HCT116 (cell line): ENCODE measurements around the gene NTRK3. TPM values are rescaled to one million over a fixed set of nuclear protein-coding genes. Genes with fewer than 3 reads are reported as not detected.

Experiments
- ATAC-seq: fragments of 200-7000 bp; cut with Tn5 transposase; 2 replicates; pipeline ENCODE4 v1.9.1; 2020; ENCODE audit warnings: mild to moderate bottlenecking, moderate library complexity
- BruUV-seq: library from RNA; stranded (reverse); fragments of 400-500 nt; replicated peaks from 2 replicates; lab custom pipeline; 2021; lab: Mats Ljungman, UMichigan
- CTCF ChIA-PET: fragments of 300-600 bp; sonication (Branson Sonifier 250); formaldehyde crosslinking; loops from one replicate; lab custom pipeline; 2021; ENCODE audit warnings: antibody characterized with exemption; lab: Charles Lee
- POLR2A ChIA-PET: fragments of 300-600, 350-600 bp; sonication (Branson Sonifier 250); formaldehyde crosslinking; loops from one replicate; lab custom pipeline; 2021; ENCODE audit warnings: antibody characterized with exemption; lab: Charles Lee
- RAD21 ChIA-PET, 2 experiments: fragments of 300-600 bp; sonication (Branson Sonifier 250); formaldehyde crosslinking; loops; one replicate each; lab custom pipeline; 2023; ENCODE audit warnings: low total read pairs in 2 of 2; ENCODE audit not compliant: uncharacterized antibody in 2 of 2, unreplicated experiment in 2 of 2, low non-redundant PET in 1 of 2; lab: Charles Lee
- DNase-seq: peaks from one replicate; pipeline ENCODE4 v3.0.0-alpha.2; 2010; ENCODE audit warnings: low read depth, low spot score
- H2AFZ ChIP-seq: fragments of 200-600 bp; shearing (Covaris generic), sonication (generic); 2 replicates; pipeline ENCODE4 v1.6.1; 2017; ENCODE audit warnings: low read depth, mixed run types, mixed read lengths, antibody characterized with exemption, low read length; ENCODE audit not compliant: poor library complexity, severe bottlenecking
- H3K27ac ChIP-seq: 2 replicates; pipeline ENCODE4 v1.5.1; 2012; ENCODE audit warnings: low read depth, low read length
- H3K27me3 ChIP-seq: fragments of 200-600 bp; sonication (generic); 2 replicates; pipeline ENCODE4 v1.6.1; 2016; ENCODE audit warnings: mixed run types, low read length, mixed read lengths; ENCODE audit not compliant: insufficient read depth
- H3K36me3 ChIP-seq, 2 experiments: fragments of 200-500 bp in 1 of 2; fragments of 200-600 bp in 1 of 2; sonication (Bioruptor generic) in 1 of 2; sonication (generic) in 1 of 2; 2 replicates each; pipeline versions ENCODE4 v1.5.1 to v1.6.1; 2014 to 2016; ENCODE audit warnings: low read length in 2 of 2, inconsistent platforms in 1 of 2, mixed read lengths in 1 of 2, mixed run types in 1 of 2; ENCODE audit not compliant: insufficient read depth in 2 of 2, control insufficient read depth in 1 of 2
- H3K4me1 ChIP-seq, 2 experiments: fragments of 200-600 bp in 1 of 2; sonication (generic) in 1 of 2; 2 replicates each; pipeline versions ENCODE4 v1.5.1 to v1.6.1; 2012 to 2017; ENCODE audit warnings: low read length in 2 of 2, inconsistent platforms in 1 of 2, mild to moderate bottlenecking in 1 of 2, mixed read lengths in 1 of 2, mixed run types in 1 of 2, moderate library complexity in 1 of 2; ENCODE audit not compliant: insufficient read depth in 2 of 2, control insufficient read depth in 1 of 2
- H3K4me2 ChIP-seq: fragments of 200-600 bp; sonication (generic); 2 replicates; pipeline ENCODE4 v1.6.1; 2017; ENCODE audit warnings: mixed run types, low read length, mixed read lengths
- H3K4me3 ChIP-seq, 2 experiments: fragments of 200-600 bp in 1 of 2; sonication (generic) in 1 of 2; replicated peaks in 1 of 2; 2 replicates each; pipeline ENCODE4 v1.5.1; 2011 to 2016; ENCODE audit warnings: low read length in 2 of 2, control low read depth in 1 of 2, low read depth in 1 of 2, mild to moderate bottlenecking in 1 of 2, mixed read lengths in 1 of 2, mixed run types in 1 of 2
- H3K79me2 ChIP-seq: fragments of 200-600 bp; sonication (generic); 2 replicates; pipeline ENCODE4 v1.6.1; 2017; ENCODE audit warnings: mild to moderate bottlenecking, mixed run types, low read length, moderate library complexity, mixed read lengths; ENCODE audit not compliant: insufficient read depth
- H3K9ac ChIP-seq: fragments of 200-600 bp; sonication (generic); 2 replicates; pipeline ENCODE4 v1.6.1; 2016; ENCODE audit warnings: low read length, mixed read lengths
- H3K9me2 ChIP-seq: fragments of 200-600 bp; sonication (generic), shearing (Covaris generic); 2 replicates; pipeline ENCODE4 v1.6.1; 2017; ENCODE audit warnings: mixed run types, mild to moderate bottlenecking, moderate library complexity; ENCODE audit not compliant: insufficient read depth
- H3K9me3 ChIP-seq, 2 experiments: fragments of 200-500 bp in 1 of 2; fragments of 200-600 bp in 1 of 2; sonication (Bioruptor generic) in 1 of 2; sonication (generic) in 1 of 2; 2 replicates each; pipeline ENCODE4 v1.6.1; 2014 to 2017; ENCODE audit warnings: low read length in 2 of 2, mixed read lengths in 2 of 2, inconsistent platforms in 1 of 2, low read depth in 1 of 2, mild to moderate bottlenecking in 1 of 2, mixed run types in 1 of 2, moderate library complexity in 1 of 2; ENCODE audit not compliant: control insufficient read depth in 1 of 2, insufficient read depth in 1 of 2
- H4K20me1 ChIP-seq: fragments of 200-600 bp; sonication (generic), shearing (Covaris generic); 2 replicates; pipeline ENCODE4 v1.6.1; 2017; ENCODE audit warnings: mixed run types, mild to moderate bottlenecking, moderate library complexity; ENCODE audit not compliant: insufficient read depth
- ATF3 ChIP-seq: IDR thresholded peaks from 2 replicates; pipeline ENCODE4 v1.6.1; 2012
- CEBPB ChIP-seq: IDR thresholded peaks from 2 replicates; pipeline ENCODE4 v1.6.1; 2012; ENCODE audit warnings: low read depth
- CTCF ChIP-seq, 3 experiments: fragments of 200-600 bp in 1 of 3; sonication (generic) in 1 of 3; IDR thresholded peaks in 2 of 3; conservative IDR thresholded peaks in 1 of 3; 2 replicates each; pipeline ENCODE4 v1.5.1; 2012 to 2017; ENCODE audit warnings: low read depth in 2 of 3, low read length in 2 of 3, antibody characterized with exemption in 1 of 3, borderline replicate concordance in 1 of 3, control low read depth in 1 of 3, mild to moderate bottlenecking in 1 of 3, mixed read lengths in 1 of 3, mixed run types in 1 of 3, moderate library complexity in 1 of 3; ENCODE audit not compliant: insufficient read depth in 1 of 3
- EGR1 ChIP-seq: IDR thresholded peaks from 2 replicates; pipeline ENCODE4 v1.6.1; 2012; ENCODE audit warnings: low read depth
- EZH2 ChIP-seq: fragments of 200-600 bp; sonication (generic); IDR thresholded peaks from 2 replicates; pipeline ENCODE4 v1.6.1; 2017; ENCODE audit warnings: antibody characterized with exemption, mixed run types
- MAX ChIP-seq: IDR thresholded peaks from 2 replicates; pipeline ENCODE4 v1.6.1; 2012
- POLR2AphosphoS5 ChIP-seq: IDR thresholded peaks from 2 replicates; pipeline ENCODE4 v1.6.1; 2011; ENCODE audit warnings: mild to moderate bottlenecking, low read depth, low read length, moderate library complexity
- SIN3A ChIP-seq: IDR thresholded peaks from 2 replicates; pipeline ENCODE4 v1.6.1; 2012; ENCODE audit warnings: low read depth
- TCF7L2 ChIP-seq: IDR thresholded peaks from 2 replicates; pipeline ENCODE4 v1.7.0; 2011; ENCODE audit warnings: borderline replicate concordance, inconsistent platforms; ENCODE audit not compliant: insufficient read depth, insufficient read length; ENCODE audit errors: extremely low read depth
- YY1 ChIP-seq: IDR thresholded peaks from 2 replicates; pipeline ENCODE4 v1.6.1; 2011; ENCODE audit warnings: low read length, low read depth, moderate library complexity, mild to moderate bottlenecking; ENCODE audit not compliant: insufficient replicate concordance; ENCODE audit errors: extremely low read depth
- ZBTB33 ChIP-seq: IDR thresholded peaks from 2 replicates; pipeline ENCODE4 v1.6.1; 2011; ENCODE audit warnings: mild to moderate bottlenecking, low read length, moderate library complexity; ENCODE audit not compliant: insufficient replicate concordance; ENCODE audit errors: extremely low read depth
- ZFX ChIP-seq: fragments of 450-650 bp; IDR thresholded peaks from 2 replicates; pipeline ENCODE4 v1.6.1; 2017
- intact Hi-C: fragments of 100-400 bp; cut with micrococcal nuclease; formaldehyde crosslinking; loops from 2 replicates; pipeline ENCODE4 v1.10.0; 2022
- total RNA-seq: library from RNA; stranded (reverse); gene quantifications from one replicate; pipeline ENCODE4 v1.2.1, GENCODE V29; 2021; ENCODE audit not compliant: unreplicated experiment

NTRK3 gene
- total RNA-seq, 1 experiment from 2014 or later = not detected

- ATAC-seq (peak; percentile 72), DNase-seq (no peak)
- peaks cover 31% of the 10 kb centered on the region for H3K27me3 ChIP-seq
- H3K4me2 ChIP-seq = no peak overlapping the region
- RAD21 ChIA-PET = no interaction called here
- H3K9me2 ChIP-seq = no peaks in the 10 kb centered on the region
- no peaks in the 10 kb centered on the region for H3K36me3 ChIP-seq
- intact Hi-C loops = no loop called here
- POLR2A ChIA-PET = no interaction called here
- H3K4me3 ChIP-seq = no peak overlapping the region
- no peaks in the 10 kb centered on the region for H4K20me1 ChIP-seq
- H2AFZ ChIP-seq = no peak overlapping the region
- no peak overlapping the region for H3K27ac ChIP-seq
- BruUV-seq = no TSS peak
- TF ChIP-seq CEBPB (no peak), YY1 (no peak), ZBTB33 (no peak), CTCF (IDR thresholded peaks at IDR 0.05 in 2 of 3, conservative IDR thresholded peaks at IDR 0.05 in 1 of 3; ENCODE audit: borderline replicate concordance in 1 of 3, insufficient read depth in 1 of 3, low read depth in 2 of 3, low read length in 2 of 3) (peak in 2 of 3 experiments; percentile 40 to 48; a peak in 3 of 6 replicates)
- CTCF ChIA-PET = no interaction called here
- no peak overlapping the region for H3K9ac ChIP-seq
- H3K79me2 ChIP-seq = no peaks in the 10 kb centered on the region
- H3K9me3 ChIP-seq = no peaks in the 10 kb centered on the region
- no peaks in the 10 kb centered on the region for H3K4me1 ChIP-seq
These were observed 63.1 kb downstream of the NTRK3 start for GRCh38 chr15:88193415-88193814.

GRCh38 chr15:88191812-88192165, 64.8 kb downstream of the NTRK3 start:
- H3K36me3 ChIP-seq = no peaks in the 10 kb centered on the region
- no peaks in the 10 kb centered on the region for H3K79me2 ChIP-seq
- DNase-seq (no peak), ATAC-seq (no peak)
- TF ChIP-seq TCF7L2 (no peak), EZH2 (no peak), ZFX (no peak), ATF3 (no peak), MAX (no peak), CEBPB (no peak), POLR2AphosphoS5 (no peak), EGR1 (no peak), ZBTB33 (no peak), SIN3A (no peak)
- H2AFZ ChIP-seq = no peak overlapping the region
- no peaks in the 10 kb centered on the region for H4K20me1 ChIP-seq
- no peak overlapping the region for H3K4me3 ChIP-seq
- RAD21 ChIA-PET = no interaction called here
- CTCF ChIA-PET = no interaction called here
- no TSS peak for BruUV-seq
- H3K9ac ChIP-seq = no peak overlapping the region
- intact Hi-C loops = no loop called here
- no peak overlapping the region for H3K4me2 ChIP-seq
- H3K27me3 ChIP-seq = peaks cover 32% of the 10 kb centered on the region
- no peaks in the 10 kb centered on the region for H3K9me3 ChIP-seq
- H3K27ac ChIP-seq = no peak overlapping the region
- POLR2A ChIA-PET = no interaction called here
- no peaks in the 10 kb centered on the region for H3K9me2 ChIP-seq
- H3K4me1 ChIP-seq = no peaks in the 10 kb centered on the region
